PC-9 (cell line): ENCODE data around the gene PLXDC2. TPM values are rescaled to one million over a fixed set of nuclear protein-coding genes. Genes with fewer than 3 reads are reported as not detected.
"Not testable (repeated sequence)": the region's sequence is repeated elsewhere in the genome, so short reads cannot be mapped to it uniquely, and the experiment has no call there.

ENCODE experiments used
- BruUV-seq: library from RNA; stranded (reverse); fragments of 400-500 nt; replicated peaks from 2 replicates; lab custom pipeline; 2021; lab: Mats Ljungman, UMichigan
- CTCF ChIA-PET: fragments of 300-600 bp; sonication (Branson Sonifier 250); formaldehyde crosslinking; loops from one replicate; lab custom pipeline; 2022; ENCODE audit warnings: antibody characterized with exemption; lab: Charles Lee
- POLR2A ChIA-PET: fragments of 300-600 bp; sonication (Branson Sonifier 250); formaldehyde crosslinking; loops from one replicate; lab custom pipeline; 2022; ENCODE audit warnings: antibody characterized with exemption; ENCODE audit not compliant: unreplicated experiment; lab: Charles Lee
- DNase-seq, 2 experiments: peaks; one replicate each; pipeline versions ENCODE4 v3.0.0 to v3.0.0-alpha.2; 2015 to 2022; ENCODE audit warnings: mixed read lengths in 1 of 2
- H2AFZ ChIP-seq: fragments of 200-600 bp; sonication (generic); 2 replicates; pipeline ENCODE4 v1.8.1; 2017; ENCODE audit warnings: antibody characterized with exemption
- H3F3A ChIP-seq: fragments of 200-600 bp; sonication (generic); 2 replicates; pipeline ENCODE4 v1.8.1; 2017; ENCODE audit warnings: antibody characterized with exemption, mild to moderate bottlenecking, low read depth; ENCODE audit not compliant: insufficient read depth
- H3K27ac ChIP-seq: fragments of 200-600 bp; sonication (generic); 2 replicates; pipeline ENCODE4 v1.6.1; 2016; ENCODE audit warnings: mixed run types
- H3K27me3 ChIP-seq: fragments of 200-600 bp; sonication (generic); 2 replicates; pipeline ENCODE4 v1.6.1; 2016; ENCODE audit warnings: low read depth, mixed run types; ENCODE audit not compliant: insufficient read depth
- H3K36me3 ChIP-seq: fragments of 200-600 bp; sonication (generic); 2 replicates; pipeline ENCODE4 v1.6.1; 2016; ENCODE audit warnings: low read depth, mixed run types
- H3K4me1 ChIP-seq: fragments of 200-600 bp; sonication (generic); replicated peaks from 2 replicates; pipeline ENCODE4 v1.6.1; 2016; ENCODE audit warnings: mixed run types; ENCODE audit not compliant: insufficient read depth
- H3K4me2 ChIP-seq: fragments of 200-600 bp; sonication (generic); 2 replicates; pipeline ENCODE4 v1.6.1; 2017; ENCODE audit warnings: mixed run types
- H3K4me3 ChIP-seq: fragments of 200-600 bp; sonication (generic); 2 replicates; pipeline ENCODE4 v1.6.1; 2016; ENCODE audit warnings: mixed run types
- H3K79me2 ChIP-seq: fragments of 200-600 bp; sonication (generic); 2 replicates; pipeline ENCODE4 v1.6.1; 2017; ENCODE audit warnings: low read depth, mixed run types
- H3K9me2 ChIP-seq: fragments of 200-600 bp; sonication (generic); 2 replicates; pipeline ENCODE4 v1.8.1; 2017; ENCODE audit warnings: mild to moderate bottlenecking; ENCODE audit not compliant: insufficient read depth
- H3K9me3 ChIP-seq: fragments of 200-600 bp; sonication (generic); 2 replicates; pipeline ENCODE4 v1.8.1; 2016; ENCODE audit warnings: low read depth; ENCODE audit not compliant: insufficient read depth
- H4K20me1 ChIP-seq: fragments of 200-600 bp; sonication (generic); 2 replicates; pipeline ENCODE4 v1.8.1; 2017; ENCODE audit not compliant: insufficient read depth
- EZH2 ChIP-seq: fragments of 200-600 bp; sonication (generic); IDR thresholded peaks from 2 replicates; pipeline ENCODE4 v1.8.0; 2017; ENCODE audit warnings: antibody characterized with exemption, low read depth
- intact Hi-C: fragments of 100-400 bp; cut with micrococcal nuclease; formaldehyde crosslinking; loops from one replicate; pipeline ENCODE4 v1.10.0; 2022; ENCODE audit not compliant: unreplicated experiment
- total RNA-seq: library from RNA; stranded (reverse); gene quantifications from 2 replicates; pipeline ENCODE4 v1.2.3, GENCODE V29; 2021
- TF ChIP-seq, protein P1 (sequence below): fragments of 200-600 bp; sonication (generic); conservative IDR thresholded peaks from 2 replicates; pipeline ENCODE4 v1.6.1; 2017; ENCODE audit warnings: mixed run types, antibody characterized with exemption, mild to moderate bottlenecking, moderate library complexity

The PLXDC2 gene
- total RNA-seq, 1 experiment from 2014 or later: not detected

DNA sequence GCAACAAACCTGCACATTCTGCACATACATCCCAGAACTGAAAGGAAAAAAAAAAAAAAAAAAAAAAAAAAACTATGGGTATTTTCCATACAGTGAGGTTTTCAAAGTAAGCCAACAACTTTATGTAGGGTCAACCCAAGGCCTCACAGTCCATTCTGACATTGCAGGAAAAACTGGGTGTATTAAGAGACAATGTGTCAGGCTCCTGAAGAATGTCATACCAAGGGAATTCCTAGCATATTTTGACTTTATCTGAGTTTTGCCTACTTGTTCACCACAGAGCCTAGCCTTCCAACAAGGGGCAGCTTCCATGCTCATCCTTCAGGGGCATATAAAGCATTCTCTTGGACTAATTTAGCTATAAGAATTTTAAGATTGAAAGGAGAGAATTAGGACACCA lies 368.9 kb downstream of the PLXDC2 start:
- Histone ChIP-seq H3F3A (no peaks in the 10 kb centered on the region), H3K36me3 (no peaks in the 10 kb centered on the region), H3K27me3 (no peaks in the 10 kb centered on the region), H3K79me2 (no peaks in the 10 kb centered on the region), H3K27ac (no peak overlapping the region), H3K4me2 (no peak overlapping the region), H3K4me1 (no peaks in the 10 kb centered on the region), H2AFZ (no peak overlapping the region), H3K9me2 (no peaks in the 10 kb centered on the region), H3K4me3 (no peak overlapping the region), H3K9me3 (no peaks in the 10 kb centered on the region), H4K20me1 (no peaks in the 10 kb centered on the region)
- CTCF ChIA-PET: no interaction called here
- TF ChIP-seq, protein P1, sequence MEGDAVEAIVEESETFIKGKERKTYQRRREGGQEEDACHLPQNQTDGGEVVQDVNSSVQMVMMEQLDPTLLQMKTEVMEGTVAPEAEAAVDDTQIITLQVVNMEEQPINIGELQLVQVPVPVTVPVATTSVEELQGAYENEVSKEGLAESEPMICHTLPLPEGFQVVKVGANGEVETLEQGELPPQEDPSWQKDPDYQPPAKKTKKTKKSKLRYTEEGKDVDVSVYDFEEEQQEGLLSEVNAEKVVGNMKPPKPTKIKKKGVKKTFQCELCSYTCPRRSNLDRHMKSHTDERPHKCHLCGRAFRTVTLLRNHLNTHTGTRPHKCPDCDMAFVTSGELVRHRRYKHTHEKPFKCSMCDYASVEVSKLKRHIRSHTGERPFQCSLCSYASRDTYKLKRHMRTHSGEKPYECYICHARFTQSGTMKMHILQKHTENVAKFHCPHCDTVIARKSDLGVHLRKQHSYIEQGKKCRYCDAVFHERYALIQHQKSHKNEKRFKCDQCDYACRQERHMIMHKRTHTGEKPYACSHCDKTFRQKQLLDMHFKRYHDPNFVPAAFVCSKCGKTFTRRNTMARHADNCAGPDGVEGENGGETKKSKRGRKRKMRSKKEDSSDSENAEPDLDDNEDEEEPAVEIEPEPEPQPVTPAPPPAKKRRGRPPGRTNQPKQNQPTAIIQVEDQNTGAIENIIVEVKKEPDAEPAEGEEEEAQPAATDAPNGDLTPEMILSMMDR: no peak
- no peak for TF ChIP-seq EZH2
- BruUV-seq: no TSS peak
- POLR2A ChIA-PET: no interaction called here
- intact Hi-C loops: no loop called here
- DNase-seq: no peak

DNA sequence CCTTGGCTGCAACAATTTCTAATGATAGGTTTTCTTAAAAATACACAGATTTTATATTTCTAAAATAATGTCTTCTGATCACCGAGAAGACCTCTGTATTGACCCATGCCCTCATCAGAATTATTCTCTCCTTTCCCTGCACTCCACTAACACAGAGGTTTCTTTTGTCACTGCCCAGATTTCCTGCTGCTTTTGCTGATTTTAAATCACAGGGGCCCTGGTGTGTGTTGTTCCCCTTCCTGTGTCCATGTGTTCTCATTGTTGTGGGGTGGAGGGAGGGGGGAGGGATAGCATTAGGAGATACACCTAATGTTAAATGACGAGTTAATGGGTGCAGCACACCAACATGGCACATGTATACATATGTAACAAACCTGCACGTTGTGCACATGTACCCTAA lies 375.2 kb downstream of the PLXDC2 start:
- H3K27me3 ChIP-seq, POLR2A ChIA-PET, H4K20me1 ChIP-seq, H3K9me3 ChIP-seq, DNase-seq, intact Hi-C loops, H3K27ac ChIP-seq, H3K36me3 ChIP-seq, H3K79me2 ChIP-seq, H3K9me2 ChIP-seq, CTCF ChIA-PET, H3K4me3 ChIP-seq, H3K4me2 ChIP-seq, BruUV-seq, H2AFZ ChIP-seq, H3K4me1 ChIP-seq, H3F3A ChIP-seq: not testable (repeated sequence)

DNA sequence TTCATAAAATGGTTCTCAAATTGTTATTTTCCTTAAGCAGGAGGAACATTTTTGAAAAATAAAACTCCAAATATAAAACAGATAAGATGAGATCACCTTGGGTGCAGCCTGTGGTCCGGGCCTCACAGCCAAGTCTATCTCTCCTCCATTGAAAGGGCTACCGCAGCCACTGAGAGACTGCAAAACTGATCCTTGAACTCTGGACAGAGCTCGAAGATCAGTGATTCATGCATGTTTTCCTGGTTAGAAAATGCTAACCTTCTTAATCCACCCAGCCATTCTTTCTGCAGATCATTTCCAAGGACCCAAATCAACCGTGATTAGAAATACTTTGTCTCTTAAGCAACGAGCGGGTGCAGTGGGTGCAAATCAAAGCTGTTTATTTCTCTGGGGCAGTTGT lies 378.8 kb downstream of the PLXDC2 start:
- Histone ChIP-seq H3F3A (no peaks in the 10 kb centered on the region), H3K4me2 (no peak overlapping the region), H4K20me1 (no peaks in the 10 kb centered on the region), H3K79me2 (no peaks in the 10 kb centered on the region), H3K4me3 (no peak overlapping the region), H3K9me3 (no peaks in the 10 kb centered on the region), H3K36me3 (no peaks in the 10 kb centered on the region), H3K27me3 (no peaks in the 10 kb centered on the region), H3K4me1 (no peaks in the 10 kb centered on the region), H2AFZ (no peak overlapping the region), H3K27ac (no peak overlapping the region), H3K9me2 (no peaks in the 10 kb centered on the region)
- DNase-seq: no peak
- no peak for TF ChIP-seq EZH2
- TF ChIP-seq, protein P1: no peak
- POLR2A ChIA-PET: no interaction called here
- intact Hi-C loops: no loop called here
- no TSS peak for BruUV-seq
- CTCF ChIA-PET: no interaction called here

DNA sequence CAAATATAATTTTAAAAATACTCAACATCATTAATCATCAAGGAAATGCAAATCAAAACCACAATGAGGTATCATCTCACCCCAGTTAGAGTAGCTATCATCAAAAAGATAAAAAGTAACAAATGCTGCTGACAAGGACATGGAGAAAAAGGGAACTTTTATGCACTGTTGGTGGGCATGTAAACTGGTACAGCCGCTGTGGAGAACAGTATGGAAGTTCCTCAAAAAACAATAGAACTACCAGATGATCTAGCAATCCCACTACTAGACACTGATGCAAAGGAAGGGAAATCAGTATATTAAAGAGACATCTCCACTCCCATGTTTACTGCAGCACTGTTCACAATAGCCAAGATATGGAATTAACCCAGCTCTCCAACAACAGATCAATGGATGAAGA lies 384.5 kb downstream of the PLXDC2 start:
- H3K4me2 ChIP-seq: no peak overlapping the region
- no peaks in the 10 kb centered on the region for H3K9me3 ChIP-seq
- H3F3A ChIP-seq: no peaks in the 10 kb centered on the region
- no peak for TF ChIP-seq EZH2
- TF ChIP-seq, protein P1: no peak
- no TSS peak for BruUV-seq
- H3K9me2 ChIP-seq: no peaks in the 10 kb centered on the region
- H3K27ac ChIP-seq: no peak overlapping the region
- no peaks in the 10 kb centered on the region for H3K36me3 ChIP-seq
- no peak overlapping the region for H2AFZ ChIP-seq
- ChIA-PET CTCF (no interaction called here), POLR2A (no interaction called here)
- intact Hi-C loops: no loop called here
- H3K79me2 ChIP-seq: no peaks in the 10 kb centered on the region
- H3K4me1 ChIP-seq: no peaks in the 10 kb centered on the region
- no peak for DNase-seq
- H3K4me3 ChIP-seq: no peak overlapping the region
- H3K27me3 ChIP-seq: no peaks in the 10 kb centered on the region
- H4K20me1 ChIP-seq: no peaks in the 10 kb centered on the region
